ENCODE results near the gene AUTS2. TPM values are rescaled to one million over a fixed set of nuclear protein-coding genes. Genes with fewer than 3 reads are reported as not detected.

The AUTS2 gene
- polyA plus RNA-seq, 1 donor from 2014 or later: 97.3 TPM

DNA sequence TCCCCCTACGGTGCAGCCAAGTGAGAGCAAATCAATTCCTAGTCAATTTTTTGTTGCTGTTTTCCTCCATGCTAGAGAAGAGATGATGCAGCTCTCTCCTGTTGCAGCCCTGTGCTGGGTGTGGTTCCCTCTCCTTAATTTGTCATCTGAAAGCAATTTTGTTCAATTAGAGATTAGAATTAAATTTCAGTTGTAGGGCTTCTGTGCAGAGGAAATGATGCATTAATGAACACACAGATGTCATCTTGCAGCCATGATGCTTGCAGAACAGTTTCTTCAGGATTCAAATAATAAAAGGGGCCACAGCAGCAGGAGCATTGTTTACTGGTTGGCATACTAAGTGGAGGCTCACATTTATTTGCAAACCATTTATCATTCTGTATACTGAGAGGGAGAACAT lies 266.0 kb downstream of the AUTS2 start:
- Histone ChIP-seq H3K9me2 (ENCODE audit: insufficient read depth, low read length) (no peaks in the 10 kb centered on the region), H3K79me2 (replicated peaks; ENCODE audit: insufficient read depth, low read length) (peaks cover 42% of the 10 kb centered on the region), H3K27me3 (ENCODE audit: insufficient read depth, low read depth, low read length) (no peaks in the 10 kb centered on the region), H3K4me3 (ENCODE audit: low read length) (no peak overlapping the region), H3K9me3 (ENCODE audit: low read length) (no peaks in the 10 kb centered on the region), H3F3A (ENCODE audit: insufficient read depth, low read length, poor library complexity, severe bottlenecking) (peaks cover 8% of the 10 kb centered on the region), H4K20me1 (ENCODE audit: insufficient read depth) (no peaks in the 10 kb centered on the region), H3K36me3 (ENCODE audit: insufficient read depth, low read length) (no peaks in the 10 kb centered on the region), H3K4me2 (ENCODE audit: low read length) (no peak overlapping the region), H3K9ac (ENCODE audit: low read length) (no peak overlapping the region), H3K27ac (ENCODE audit: low read length) (no peak overlapping the region), H2AFZ (ENCODE audit: low read depth, low read length) (no peak overlapping the region)
- TF ChIP-seq SMC3 (conservative IDR thresholded peaks at IDR 0.05; ENCODE audit: poor library complexity) (no peak), POLR2AphosphoS5 (IDR thresholded peaks at IDR 0.05) (no peak), EZH2 (IDR thresholded peaks at IDR 0.05; ENCODE audit: borderline replicate concordance, insufficient read depth, low read length, poor library complexity, severe bottlenecking) (no peak)
- TF ChIP-seq, protein P1, sequence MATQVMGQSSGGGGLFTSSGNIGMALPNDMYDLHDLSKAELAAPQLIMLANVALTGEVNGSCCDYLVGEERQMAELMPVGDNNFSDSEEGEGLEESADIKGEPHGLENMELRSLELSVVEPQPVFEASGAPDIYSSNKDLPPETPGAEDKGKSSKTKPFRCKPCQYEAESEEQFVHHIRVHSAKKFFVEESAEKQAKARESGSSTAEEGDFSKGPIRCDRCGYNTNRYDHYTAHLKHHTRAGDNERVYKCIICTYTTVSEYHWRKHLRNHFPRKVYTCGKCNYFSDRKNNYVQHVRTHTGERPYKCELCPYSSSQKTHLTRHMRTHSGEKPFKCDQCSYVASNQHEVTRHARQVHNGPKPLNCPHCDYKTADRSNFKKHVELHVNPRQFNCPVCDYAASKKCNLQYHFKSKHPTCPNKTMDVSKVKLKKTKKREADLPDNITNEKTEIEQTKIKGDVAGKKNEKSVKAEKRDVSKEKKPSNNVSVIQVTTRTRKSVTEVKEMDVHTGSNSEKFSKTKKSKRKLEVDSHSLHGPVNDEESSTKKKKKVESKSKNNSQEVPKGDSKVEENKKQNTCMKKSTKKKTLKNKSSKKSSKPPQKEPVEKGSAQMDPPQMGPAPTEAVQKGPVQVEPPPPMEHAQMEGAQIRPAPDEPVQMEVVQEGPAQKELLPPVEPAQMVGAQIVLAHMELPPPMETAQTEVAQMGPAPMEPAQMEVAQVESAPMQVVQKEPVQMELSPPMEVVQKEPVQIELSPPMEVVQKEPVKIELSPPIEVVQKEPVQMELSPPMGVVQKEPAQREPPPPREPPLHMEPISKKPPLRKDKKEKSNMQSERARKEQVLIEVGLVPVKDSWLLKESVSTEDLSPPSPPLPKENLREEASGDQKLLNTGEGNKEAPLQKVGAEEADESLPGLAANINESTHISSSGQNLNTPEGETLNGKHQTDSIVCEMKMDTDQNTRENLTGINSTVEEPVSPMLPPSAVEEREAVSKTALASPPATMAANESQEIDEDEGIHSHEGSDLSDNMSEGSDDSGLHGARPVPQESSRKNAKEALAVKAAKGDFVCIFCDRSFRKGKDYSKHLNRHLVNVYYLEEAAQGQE (IDR thresholded peaks at IDR 0.05; ENCODE audit: borderline replicate concordance): no peak

DNA sequence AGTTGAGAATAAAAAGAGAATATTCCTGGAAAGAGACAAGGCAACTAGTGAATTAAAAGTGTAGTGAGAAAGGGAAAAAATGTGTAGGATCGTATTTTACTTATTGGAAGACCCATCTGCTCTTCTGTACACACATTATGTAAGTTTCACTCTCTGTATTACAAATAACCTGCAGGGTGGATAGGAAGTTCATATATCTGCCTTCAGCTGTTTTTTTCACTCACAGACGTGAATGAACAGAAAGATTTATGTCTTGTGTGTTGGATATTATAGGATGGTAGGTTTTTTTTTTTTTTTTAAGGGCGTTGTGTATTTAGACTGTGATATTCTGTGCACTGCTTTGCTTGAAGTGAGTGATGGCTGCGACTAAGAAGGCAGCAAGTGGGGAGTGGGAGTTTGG lies 266.5 kb downstream of the AUTS2 start:
- H3K27me3 ChIP-seq (ENCODE audit: insufficient read depth, low read depth, low read length): no peaks in the 10 kb centered on the region
- no peak overlapping the region for H2AFZ ChIP-seq (ENCODE audit: low read depth, low read length)
- no peak overlapping the region for H3K27ac ChIP-seq (ENCODE audit: low read length)
- H3F3A ChIP-seq (ENCODE audit: insufficient read depth, low read length, poor library complexity, severe bottlenecking): peaks cover 8% of the 10 kb centered on the region
- peaks cover 40% of the 10 kb centered on the region for H3K79me2 ChIP-seq (replicated peaks; ENCODE audit: insufficient read depth, low read length)
- H3K9me2 ChIP-seq (ENCODE audit: insufficient read depth, low read length): no peaks in the 10 kb centered on the region
- H3K9ac ChIP-seq (ENCODE audit: low read length): no peak overlapping the region
- H3K4me3 ChIP-seq (ENCODE audit: low read length): no peak overlapping the region
- no peaks in the 10 kb centered on the region for H3K9me3 ChIP-seq (ENCODE audit: low read length)
- no peak overlapping the region for H3K4me2 ChIP-seq (ENCODE audit: low read length)
- H4K20me1 ChIP-seq (ENCODE audit: insufficient read depth): no peaks in the 10 kb centered on the region
- TF ChIP-seq RAD21 (conservative IDR thresholded peaks at IDR 0.05) (no peak), EP300 (conservative IDR thresholded peaks at IDR 0.05; ENCODE audit: poor library complexity, severe bottlenecking) (no peak), CTCF (IDR thresholded peaks at IDR 0.05; ENCODE audit: poor library complexity, severe bottlenecking) (no peak), EZH2 (IDR thresholded peaks at IDR 0.05; ENCODE audit: borderline replicate concordance, insufficient read depth, low read length, poor library complexity, severe bottlenecking) (no peak), TAF1 (IDR thresholded peaks at IDR 0.05; ENCODE audit: low read depth) (no peak), MXI1 (conservative IDR thresholded peaks at IDR 0.05; ENCODE audit: poor library complexity, severe bottlenecking) (no peak), POLR2AphosphoS5 (IDR thresholded peaks at IDR 0.05) (no peak), SMC3 (conservative IDR thresholded peaks at IDR 0.05; ENCODE audit: poor library complexity) (no peak)
- TF ChIP-seq, protein P1 (IDR thresholded peaks at IDR 0.05; ENCODE audit: borderline replicate concordance): no peak
- no peaks in the 10 kb centered on the region for H3K36me3 ChIP-seq (ENCODE audit: insufficient read depth, low read length)
